Activated CD8-positive, alpha-beta memory T cell treated with anti-CD3 and anti-CD28 coated beads, Interleukin-2, amount 50 U/mL, for 1 hour (primary cell): ENCODE data around the gene CALCB.

Experiments
- DNase-seq: peaks from one replicate; pipeline ENCODE4 v3.0.0-alpha.2; 2020; ENCODE audit errors: extremely low read depth

The CALCB gene

GRCh38 chr11:15118431-15118830, 45.0 kb downstream of the CALCB start:
- no peak for DNase-seq

- DNase-seq: no peak
Measured at GRCh38 chr11:15119352-15119751, 46.0 kb downstream of the CALCB start.

GRCh38 chr11:15119826-15120225, 46.4 kb downstream of the CALCB start:
- DNase-seq: no peak

GRCh38 chr11:15123849-15124248, 50.5 kb downstream of the CALCB start:
- DNase-seq: no peak

- DNase-seq: no peak
Measured at GRCh38 chr11:15124528-15124927, 51.1 kb downstream of the CALCB start.

GRCh38 chr11:15127341-15127740, 53.9 kb downstream of the CALCB start:
- no peak for DNase-seq
